HG02870 (cell line): ENCODE data around the gene CA10.

ENCODE experiments used
- ATAC-seq: cut with Tn5 transposase; IDR thresholded peaks from one replicate; pipeline ENCODE4 v1.9.1; 2021; ENCODE audit warnings: mild to moderate bottlenecking, moderate library complexity; ENCODE audit not compliant: unreplicated experiment

The CA10 gene

DNA sequence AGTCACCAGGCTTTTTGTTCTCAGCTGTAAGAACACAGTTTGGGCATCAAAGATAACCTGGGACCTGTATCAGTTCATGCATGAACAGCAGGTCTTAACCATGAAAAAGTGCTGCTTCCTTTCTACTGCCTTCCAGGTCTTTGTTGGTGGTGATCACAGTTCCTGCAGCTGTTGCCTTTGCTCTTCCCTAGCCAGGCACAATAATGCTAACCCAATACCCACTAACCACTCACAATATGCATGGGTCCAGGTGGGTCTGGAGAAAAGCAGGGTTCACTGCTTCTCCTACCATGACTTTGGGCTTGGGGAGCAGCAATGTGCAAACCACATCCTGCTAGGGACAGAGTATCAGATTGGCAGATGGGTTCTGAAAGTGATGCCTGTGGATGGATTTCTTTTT lies 501.3 kb downstream of the CA10 start:
- ATAC-seq, result no peak

DNA sequence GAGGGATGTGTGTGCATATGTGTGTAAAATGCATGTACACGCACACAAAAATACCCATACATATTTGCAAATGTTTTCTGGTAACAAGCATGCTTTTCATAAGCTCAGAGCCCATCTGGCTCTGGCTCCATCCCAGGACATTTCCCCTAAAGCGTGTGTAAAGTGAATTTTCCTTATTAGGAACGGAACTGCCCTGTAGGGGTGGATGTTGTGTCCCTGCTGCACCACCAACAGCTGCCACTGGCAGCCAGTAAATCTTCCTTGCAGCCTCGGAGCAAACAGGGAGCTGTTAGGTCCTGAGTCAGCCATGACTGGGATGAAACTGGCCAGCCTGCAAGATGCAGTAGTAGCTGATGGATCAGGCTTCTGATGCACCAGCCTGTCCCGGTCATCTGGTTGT lies 504.6 kb downstream of the CA10 start:
- no peak for ATAC-seq

DNA sequence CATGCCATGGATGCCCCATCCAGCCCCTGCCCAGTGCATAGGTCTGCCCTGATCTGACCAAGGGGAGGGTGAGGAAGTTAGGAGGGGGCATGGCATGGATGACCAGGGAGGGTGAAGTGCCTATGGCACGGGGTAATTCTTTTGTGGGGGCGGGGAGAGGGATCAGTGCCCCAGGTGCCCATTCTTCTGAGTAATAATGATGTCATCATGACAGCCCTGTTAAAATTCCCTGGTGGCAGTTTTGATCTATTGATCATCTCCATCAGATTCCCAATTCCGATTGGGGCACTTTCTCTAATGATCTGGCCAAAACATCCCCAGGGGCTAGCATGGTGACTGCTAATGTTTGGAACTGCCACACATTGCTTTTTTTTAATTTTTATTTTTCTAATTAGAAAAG lies 506.0 kb downstream of the CA10 start:
- ATAC-seq, result no peak

DNA sequence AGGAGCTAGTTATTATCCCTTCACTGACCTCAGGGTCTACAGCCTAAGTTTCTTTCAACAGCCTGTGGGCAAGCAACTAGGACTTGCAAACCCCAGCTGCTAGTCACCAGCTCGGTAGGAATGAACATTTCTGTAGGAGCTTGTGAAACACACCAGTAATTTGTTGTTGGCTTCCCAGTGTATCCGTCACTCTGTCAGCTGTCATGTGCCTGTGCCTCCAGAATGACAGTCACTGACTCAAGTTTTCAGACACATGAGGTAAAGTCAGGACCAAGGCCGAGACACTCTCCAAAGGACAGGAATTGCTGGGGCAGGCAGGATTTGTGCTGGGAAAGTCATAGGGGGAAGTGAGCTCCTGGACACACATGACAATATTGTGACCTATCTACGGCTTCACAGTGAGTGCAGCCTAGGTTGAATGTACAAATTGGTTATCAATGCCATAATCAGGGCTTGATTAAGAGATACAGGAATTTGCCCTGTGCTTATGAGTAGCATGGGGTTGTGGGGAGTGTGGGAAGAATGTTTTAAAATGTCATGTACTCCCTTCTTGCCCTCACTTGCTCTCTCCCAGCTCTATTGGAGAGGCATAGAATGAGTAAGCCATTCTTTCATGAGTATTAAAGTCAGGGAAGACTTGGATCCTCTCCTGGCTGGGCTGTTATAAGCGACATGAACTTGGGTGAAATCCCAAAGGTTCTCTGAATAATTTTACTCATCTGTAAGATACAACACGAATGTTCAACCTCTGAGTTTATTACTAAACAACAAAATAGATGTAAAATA lies 506.8 kb downstream of the CA10 start:
- no peak for ATAC-seq

DNA sequence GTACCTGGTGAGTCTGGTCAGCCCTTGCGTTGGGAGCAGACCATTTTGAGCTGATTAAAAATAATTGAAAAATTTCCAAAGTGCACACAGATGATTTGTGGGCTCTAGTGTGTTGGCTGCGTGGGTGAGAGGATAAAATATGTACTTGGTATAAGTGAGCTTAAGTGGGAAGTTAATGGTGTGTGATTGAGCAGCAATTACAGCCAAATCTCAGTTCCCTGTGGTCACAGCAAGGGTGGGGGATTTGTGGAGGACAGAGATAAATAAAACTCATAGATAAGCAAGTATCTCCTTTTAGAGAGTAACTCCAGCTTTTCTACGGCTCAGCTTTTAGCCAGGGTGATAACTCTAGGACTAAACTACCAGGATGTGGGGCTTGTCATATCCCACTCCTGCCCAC lies 507.7 kb downstream of the CA10 start:
- ATAC-seq, result no peak

DNA sequence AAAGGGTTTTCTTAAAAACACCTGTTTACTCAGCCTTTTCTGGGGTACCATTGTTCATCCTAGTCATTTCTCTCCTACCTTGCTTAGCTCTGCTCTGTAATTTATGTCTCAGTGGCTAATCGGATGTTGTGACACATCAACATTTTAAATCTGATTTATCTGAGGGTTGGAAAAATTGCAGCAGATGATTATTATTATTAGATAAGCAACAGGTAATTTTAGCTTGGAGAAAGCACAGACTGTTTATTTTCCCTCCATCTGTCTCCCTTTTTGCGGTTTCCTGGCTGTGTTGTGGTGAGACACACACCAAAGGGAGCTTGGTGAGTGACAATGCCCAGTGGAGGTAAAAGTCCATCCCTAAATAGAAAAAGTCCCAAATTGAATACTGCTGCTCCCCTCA lies 508.3 kb downstream of the CA10 start:
- no peak for ATAC-seq

DNA sequence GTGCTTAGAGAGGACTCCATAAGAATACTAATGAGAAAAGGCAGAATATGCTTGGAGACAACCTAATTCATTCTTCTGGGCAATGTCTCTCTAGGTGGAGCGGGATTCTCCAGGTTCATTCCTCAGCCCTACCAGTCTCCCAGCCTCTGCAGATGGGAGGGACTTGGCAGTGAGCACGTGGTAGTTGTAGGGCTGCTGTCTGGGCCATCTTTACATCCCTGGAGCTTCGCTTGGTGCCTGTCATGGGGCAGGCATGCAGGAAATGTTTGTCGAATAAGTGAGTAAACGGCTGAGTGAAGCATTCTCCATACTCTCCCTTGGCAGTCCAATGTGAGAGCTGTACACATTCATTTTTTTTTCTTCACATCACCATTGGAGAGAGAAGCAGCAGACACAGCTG lies 510.7 kb downstream of the CA10 start:
- ATAC-seq, result no peak

DNA sequence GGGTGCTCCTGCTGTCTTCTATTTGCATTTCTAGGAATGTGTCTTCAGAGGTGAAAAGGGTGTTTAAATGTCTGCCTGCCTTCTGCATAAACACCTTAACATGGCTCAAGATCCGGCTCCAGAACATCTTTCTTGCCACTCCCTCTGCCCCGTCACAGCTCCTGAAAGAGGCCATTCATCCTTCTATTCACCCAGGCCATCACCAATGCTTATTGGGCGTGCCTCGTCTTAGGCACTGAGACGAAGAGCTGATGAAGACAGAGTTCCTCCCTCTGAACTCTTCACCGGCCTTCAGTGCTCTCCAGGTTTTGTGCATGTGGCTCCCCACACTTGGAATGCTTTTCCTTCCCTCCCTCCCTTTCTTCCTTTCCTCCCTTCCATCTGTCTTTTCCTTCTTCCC lies 511.4 kb downstream of the CA10 start:
- ATAC-seq, result no peak

DNA sequence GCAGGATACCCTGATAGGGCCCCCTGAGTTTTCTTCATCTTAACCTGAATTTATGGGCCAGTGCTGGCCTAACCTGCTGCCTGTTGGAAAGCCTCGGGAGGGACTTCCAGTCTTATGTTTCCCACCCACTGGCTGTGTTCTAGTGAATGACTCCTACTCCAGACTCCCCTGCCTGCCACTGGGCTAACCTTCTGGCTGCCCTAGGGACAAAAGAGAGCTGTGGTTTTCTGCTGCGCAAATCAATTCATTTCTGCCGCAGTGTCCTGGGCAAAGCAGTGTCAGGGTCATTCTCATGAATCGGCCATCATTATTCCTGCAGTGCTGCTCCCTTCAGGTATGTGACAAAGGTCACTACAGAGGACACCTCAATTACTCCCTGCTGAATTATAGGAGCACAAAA lies 512.0 kb downstream of the CA10 start:
- ATAC-seq, result no peak

DNA sequence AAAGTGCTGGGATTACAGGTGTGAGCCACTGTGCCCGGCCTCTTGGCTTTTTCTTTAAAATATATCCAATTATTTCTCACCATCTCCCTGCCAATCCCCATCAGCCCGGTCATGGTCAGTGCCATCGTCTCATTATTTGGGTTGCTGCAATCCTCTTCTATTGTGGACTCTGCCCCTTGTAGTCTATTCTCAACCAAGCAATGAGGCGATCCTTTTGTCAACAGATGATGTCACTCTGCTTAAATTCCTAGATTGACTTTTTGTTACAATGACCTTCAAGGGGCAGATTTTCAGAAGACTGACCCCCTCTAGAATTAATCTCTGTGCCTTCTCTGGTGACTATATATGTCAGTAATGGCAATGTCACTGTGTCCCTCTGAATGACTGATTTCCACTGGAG lies 513.5 kb downstream of the CA10 start:
- ATAC-seq, result no peak

DNA sequence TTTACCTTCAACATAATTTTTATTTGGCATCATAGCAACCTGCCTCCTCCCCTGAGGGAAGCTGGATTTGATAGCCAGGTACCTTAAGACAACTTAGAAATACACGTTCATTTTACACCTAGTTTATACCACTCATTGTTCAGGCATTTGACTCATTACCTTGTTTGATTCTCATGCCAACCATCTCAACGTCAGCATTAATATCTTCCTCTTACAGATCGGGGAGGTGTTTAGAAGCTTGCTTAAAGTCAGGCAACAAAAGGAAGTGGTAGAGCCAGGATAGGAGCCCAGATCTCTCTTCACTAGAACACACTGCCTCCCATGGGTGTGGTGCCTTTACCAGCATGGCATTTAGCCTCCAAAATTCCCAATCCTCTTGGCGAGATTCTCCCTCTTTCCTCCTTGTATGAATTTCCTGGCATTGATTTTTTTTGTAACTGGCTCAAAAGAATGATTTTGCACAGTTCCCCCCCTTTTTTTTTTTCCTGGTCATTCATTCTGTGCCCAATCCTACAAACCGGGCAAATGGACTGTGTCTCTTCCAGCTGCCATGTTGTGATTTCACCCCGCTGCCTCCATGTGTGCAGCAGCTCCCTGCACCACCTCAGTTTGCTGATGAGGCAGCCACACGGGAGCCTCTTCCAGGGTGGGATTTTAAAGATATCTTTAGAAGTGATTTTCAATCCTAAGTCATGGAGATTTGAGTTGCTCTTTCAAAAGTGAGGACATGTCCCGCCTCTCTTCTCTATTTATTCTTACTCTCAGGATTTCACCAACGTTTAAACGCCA lies 514.6 kb downstream of the CA10 start:
- ATAC-seq, result no peak

DNA sequence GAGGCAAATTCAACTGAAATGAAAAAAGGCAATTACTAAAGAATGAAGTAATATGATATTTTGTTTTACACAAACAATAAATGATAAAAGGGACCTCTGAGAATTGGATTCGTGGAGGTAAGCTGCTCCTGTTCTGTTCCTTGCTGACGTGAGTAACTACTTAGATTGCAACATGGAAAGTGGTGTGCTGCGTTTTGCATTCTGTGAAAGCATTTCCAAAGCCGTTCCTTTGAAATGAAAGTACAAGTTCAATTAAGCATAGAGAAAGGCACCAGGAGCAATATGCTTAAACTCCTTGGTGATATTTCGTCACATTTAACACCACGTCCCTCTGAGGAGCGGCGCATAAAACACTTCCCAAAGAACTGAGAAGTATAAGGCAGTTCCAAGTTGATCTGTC lies 516.5 kb downstream of the CA10 start:
- no peak for ATAC-seq

DNA sequence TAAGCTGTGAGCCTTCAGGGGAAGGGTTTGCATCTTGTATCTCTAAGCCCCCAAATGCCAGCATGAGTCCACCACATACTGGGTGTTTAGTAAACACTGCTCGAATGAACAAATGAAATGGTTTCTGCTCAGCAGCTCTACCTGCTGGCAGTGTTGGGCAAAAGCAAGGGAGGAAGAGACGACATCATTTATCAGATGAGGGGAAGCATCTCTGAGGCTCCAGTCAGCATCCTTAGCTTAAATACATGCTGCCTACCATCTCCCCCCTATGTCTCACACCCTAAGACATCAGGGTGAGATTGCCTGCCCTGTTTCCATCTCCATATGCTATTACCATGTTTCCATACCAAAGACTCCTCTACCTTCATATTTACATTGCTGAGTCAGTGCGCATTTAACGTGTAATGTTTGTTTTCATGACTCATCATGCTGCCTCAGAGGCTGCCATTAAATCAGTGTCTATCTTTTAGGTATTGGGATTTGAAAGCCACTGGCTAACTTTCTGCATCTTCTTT lies 518.3 kb downstream of the CA10 start:
- ATAC-seq, result no peak

DNA sequence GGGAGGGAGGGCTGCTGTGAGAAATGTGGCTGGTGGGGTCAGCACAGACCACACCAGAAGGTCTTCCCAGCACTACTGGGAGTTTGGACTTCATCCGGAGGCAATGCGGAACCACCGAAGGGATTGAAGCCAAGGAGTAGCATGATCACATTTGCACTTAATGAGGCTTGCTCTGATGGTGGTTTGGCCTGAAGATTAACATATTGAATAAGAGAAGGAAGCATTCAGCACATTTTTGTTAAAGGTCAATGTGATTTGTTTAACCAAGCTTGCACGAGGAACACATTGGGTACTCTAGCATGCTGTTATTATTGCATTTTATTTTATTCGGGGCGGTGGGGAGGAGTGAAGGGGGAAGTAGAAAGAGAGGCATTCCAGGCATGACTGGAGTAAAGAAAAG lies 519.5 kb downstream of the CA10 start:
- no peak for ATAC-seq

DNA sequence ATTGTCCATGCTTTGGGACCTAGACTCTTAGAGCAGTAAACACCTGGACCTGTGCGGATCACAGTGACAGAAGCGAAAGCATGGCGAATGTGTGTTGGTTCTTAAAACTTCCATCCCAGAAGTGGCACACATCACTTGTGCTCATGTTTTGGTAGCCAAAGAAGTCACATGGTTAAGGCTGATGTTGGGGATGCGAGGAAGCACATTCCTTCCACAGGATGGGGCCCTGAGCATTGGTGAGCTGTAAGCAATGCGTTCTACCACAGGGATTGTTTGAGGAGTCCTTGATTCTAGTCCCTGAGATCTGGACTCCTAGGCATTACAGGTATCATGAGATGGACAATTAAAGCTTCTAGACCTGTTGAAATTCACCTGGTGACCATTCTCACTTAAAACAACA lies 522.2 kb downstream of the CA10 start:
- no peak for ATAC-seq

DNA sequence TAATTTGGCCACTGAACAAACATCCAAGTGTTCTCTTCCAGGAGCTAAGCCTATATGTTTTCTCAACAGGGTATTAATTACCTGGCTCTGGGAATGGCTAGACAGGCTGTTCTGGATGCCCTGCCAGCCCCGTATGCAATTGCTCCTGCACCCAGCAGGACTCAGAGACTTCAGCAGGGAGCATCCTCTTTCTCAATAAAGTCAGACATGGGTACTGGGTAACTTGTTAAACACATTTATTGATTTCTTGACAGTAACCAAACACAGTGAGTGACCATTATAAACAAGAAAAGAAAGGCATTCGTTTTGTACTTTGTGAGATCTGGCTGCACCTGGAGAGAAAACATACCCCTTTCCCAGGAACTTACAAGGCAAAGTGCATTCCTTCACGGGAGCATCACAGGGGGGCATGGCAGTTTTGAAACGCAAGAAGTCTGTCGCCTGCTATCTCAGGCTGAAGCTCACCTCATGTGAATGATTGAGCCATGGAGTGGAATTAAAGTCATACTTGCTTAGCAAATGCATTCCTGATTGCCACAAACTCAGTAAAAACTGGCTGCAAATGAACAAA lies 528.3 kb downstream of the CA10 start:
- ATAC-seq, result no peak

DNA sequence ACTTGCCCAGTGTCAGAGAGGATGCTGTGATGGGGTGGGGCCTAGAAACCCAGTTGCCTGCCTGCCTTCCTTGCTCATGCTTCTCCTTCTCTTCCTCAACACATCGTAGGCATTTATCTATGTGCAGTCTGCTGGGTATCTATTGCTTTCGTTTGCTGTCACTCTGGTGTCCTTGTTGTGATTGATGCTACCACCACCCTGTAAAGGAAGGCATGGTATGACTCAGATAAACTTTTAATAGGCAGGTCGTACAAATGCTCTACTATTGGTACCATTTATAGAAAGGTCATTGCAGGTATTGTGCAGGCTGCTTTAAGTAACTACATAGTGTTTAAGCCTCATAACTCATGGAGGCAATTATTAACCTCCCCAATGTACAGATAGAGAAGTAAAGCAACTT lies 529.3 kb downstream of the CA10 start:
- no peak for ATAC-seq

DNA sequence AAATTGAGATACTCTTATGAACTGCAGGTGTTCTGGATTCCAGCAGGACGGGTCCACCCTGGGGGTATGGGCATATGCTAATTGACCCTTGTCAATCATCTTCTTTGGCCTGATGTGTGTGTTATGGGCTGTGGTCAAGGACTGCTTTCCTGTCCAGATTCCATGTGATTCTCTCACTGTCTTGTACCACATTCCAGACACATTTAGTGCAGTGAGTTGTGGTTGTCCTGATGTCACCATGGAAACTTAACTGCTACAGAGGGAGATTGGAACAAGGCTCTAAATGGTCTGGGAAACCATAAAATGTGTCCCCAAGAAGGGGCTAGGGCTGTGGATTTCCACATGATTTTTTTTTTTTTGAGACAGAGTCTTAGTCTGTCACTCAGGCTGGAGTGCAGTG lies 530.7 kb downstream of the CA10 start:
- ATAC-seq, result no peak

DNA sequence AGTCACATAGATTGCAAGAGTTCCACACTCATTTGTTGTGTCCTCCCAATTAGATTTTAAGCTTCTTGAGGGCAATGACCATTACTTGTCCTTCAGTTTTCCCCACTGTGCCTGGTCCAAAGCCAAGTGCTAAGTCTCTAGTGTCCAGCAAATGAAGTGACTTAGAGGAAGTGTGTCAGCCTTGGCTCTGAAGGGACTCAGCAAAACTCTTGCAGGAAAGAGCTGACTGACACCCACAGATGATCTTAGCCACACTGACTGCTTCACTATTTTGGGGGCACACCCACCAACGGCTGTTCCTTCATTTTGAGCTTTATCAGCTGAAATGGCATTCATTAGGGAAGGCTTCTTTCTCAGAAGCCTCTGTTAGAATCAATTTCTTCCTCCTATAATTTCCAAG lies 540.0 kb downstream of the CA10 start:
- no peak for ATAC-seq

DNA sequence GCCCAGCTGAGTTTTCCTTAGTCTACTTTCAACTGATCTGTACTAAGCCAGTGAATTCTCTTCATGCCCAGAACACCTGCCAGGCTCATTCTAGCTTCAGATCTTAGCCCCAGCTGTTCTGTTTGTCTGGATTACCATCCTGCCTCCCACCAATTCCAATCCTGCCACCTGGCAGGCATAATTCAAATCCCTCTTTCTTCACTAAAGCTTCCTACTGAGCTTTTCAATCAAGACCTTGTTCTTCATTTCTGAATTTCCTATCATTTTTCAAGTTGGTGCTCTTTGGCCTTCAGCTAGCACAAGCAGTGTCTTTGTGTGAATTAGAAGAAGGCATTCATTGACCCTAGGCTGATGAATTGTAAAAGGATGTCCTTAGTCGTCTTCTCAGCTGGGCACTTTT lies 540.5 kb downstream of the CA10 start:
- ATAC-seq, result no peak

DNA sequence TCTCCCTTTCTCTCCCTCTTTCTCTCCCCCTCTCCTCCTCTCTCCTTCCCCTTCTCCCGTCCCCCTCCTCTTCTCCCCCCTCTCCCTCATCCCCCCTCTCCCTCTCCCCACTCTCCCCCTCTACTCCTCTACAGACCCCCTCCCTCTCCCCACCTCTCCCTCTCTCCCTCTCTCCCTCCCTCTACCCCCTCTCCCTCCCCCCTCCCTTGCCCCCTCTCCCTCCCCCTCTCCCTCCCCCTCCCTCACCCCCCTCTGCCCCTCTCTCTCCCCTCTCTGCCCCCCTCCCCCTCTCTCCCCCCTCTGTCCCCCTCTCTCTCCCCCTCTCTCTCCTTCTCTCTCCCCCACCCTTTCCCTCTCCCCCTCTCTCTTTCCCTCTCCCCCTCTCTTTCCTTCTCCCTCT lies 545.3 kb downstream of the CA10 start:
- ATAC-seq, result no peak

DNA sequence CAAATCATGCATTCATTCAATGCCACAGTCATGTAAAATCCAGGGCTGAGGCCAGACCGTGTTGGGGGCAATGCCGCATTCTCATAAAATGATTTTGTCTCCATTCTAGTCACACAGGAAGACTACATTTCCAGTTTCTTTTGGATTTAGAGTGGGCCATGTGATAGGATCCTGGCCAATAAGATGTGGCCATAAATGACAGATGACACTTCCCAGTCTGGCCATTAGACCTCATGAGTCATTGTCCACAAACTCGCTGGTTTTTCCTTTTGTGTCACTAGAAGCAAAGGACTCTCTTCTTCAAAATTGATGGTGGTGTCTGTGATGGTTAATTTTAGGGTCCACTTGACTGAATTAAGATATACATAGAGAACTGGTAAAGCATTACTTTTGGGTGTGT lies 545.8 kb downstream of the CA10 start:
- ATAC-seq, result no peak
